GM18517 (cell line): ENCODE data around the gene KPRP.

ENCODE experiments used
- ATAC-seq: cut with Tn5 transposase; IDR thresholded peaks from one replicate; pipeline ENCODE4 v1.9.1; 2021; ENCODE audit warnings: mild to moderate bottlenecking, moderate library complexity; ENCODE audit not compliant: unreplicated experiment

The KPRP gene

DNA sequence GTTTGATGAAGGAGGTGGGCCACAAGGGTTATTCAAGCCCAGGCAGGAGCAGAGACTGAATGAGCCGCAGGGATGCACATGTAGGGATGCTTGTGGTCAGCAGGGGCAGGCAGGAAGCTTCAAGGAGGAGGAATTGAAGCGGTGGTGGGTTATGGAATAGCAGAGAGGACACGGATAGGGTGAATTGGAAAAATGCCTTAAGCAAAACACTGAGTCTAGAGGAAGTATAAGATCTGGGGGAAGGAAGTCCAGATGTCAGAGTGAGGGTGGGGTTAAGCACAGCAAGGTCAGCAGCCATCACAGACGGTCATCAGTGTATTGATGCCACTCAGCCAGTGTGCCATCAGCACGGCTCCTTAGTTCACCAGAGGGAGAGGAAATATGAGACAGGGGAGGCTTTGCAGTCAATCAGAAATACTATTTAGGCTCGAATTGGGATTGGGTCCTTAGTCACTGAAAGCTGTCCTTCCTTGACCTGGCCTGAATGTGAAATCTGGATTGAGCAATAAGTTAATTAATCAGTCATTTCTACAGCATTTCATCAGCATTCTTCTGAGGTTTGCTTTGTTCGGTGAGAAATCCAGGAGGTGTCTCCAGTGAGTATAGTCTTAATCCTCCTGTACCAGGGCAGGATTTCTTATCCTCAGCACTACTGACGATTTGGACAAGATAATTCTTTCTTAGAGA lies 11.2 kb downstream of the KPRP start:
- no peak for ATAC-seq

DNA sequence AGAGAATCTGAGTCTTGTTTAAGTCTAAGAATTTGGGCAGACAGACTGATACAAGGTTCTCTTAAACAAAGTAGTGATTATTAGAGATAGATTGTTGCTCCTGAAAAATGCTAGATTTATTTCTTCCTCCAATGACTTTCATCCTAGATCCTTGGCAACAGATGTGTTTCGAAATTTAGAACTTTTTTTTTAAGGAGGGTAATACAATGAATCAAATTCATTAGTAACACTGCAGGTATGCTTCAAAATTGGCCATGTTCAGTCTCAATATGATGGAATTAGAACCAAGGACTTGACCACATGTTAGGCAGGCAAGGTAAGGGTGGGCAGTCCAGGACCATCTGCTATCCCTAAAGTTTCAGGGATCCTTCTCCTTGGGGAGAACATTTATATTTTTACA lies 12.6 kb downstream of the KPRP start:
- no peak for ATAC-seq

GRCh38 chr1:152774875-152775274 lies 17.1 kb downstream of the KPRP start, which contains the start of gene LCE1F:
LCE1F (plus strand) TSS chr1:152775140; CDS start chr1:152776372, 1,232 bp downstream.
- no peak for ATAC-seq

DNA sequence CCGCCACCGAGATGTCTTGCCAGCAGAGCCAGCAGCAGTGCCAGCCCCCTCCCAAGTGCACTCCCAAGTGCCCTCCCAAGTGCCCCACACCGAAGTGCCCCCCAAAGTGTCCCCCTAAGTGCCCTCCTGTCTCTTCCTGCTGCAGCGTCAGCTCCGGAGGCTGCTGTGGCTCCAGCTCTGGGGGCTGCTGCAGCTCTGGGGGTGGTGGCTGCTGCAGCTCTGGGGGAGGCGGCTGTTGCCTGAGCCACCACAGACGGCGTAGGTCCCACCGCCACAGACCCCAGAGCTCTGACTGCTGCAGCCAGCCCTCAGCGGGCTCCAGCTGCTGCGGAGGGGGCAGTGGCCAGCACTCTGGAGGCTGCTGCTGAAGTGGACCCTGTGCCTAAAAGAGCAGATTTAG lies 18.5 kb downstream of the KPRP start:
- no peak for ATAC-seq

GRCh38 chr1:152777510-152778137 lies 19.8 kb downstream of the KPRP start:
- no peak for ATAC-seq

- ATAC-seq = no peak
Observed at GRCh38 chr1:152783095-152783494, 25.3 kb downstream of the KPRP start.

DNA sequence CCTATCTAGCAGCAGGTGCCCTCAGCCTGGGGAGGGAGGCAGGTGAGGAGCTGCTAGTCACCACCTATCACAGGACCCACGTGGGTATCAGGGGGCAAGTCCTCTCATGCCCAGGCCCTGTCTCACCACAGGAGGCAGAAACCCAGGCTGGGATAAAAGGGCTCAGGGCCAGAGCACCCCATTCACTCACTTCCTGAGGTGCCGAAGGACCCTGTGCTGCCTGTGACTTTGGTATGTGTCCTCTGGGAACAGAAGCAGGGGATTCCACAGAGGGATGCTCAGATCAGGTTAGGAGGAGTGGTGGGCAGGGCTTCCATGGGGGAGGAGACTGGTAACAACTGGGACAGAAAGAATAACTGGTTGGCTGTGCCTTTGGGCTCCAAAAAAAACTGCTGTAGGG lies 28.3 kb downstream of the KPRP start, which contains the start of gene LCE1E:
LCE1E (plus strand) TSS at position 181 of the 400 bp plus-strand sequence. CDS start 1,043 bp downstream, outside the sequence.
- ATAC-seq = no peak

DNA sequence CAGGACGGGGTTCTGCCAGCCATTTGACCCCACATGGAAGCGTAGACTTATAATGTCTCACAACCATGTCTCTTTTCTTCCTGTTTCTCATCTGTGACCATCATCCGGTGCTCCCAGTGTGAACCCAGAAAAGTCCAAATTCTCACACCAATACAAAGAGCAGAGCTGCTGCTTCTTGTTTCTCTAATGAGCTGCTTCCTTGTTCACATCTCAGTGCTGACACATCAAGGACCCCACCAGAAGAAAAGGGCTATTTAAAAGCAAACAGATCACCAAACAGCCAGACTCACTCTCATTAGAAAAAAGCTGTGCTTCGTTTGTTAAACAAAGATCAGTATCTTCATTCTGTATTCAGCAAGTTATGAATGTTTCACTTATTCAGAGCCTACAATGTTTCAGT lies 37.9 kb downstream of the KPRP start:
- no peak for ATAC-seq

DNA sequence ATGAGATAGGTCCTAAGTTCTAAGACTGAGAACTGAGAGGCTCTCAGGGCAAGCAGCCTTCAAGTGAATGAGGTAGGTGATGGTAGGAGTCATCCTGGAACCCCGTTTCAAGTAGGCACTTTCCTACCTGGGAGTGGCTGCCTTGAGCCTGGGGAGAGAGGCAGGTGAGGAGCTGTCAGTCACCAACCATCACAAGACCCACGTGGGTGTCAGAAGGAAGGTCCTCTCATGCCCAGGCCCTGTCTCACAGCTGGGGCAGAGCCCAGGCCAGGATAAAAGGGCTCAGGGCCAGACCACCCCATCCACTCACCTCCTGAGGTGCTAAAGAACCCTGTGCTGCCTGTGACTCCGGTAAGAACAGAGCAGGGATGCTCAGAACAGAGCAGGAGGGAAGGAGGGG lies 38.6 kb downstream of the KPRP start, which contains the start of gene LCE1D:
LCE1D (plus strand) TSS at position 301 of the 400 bp plus-strand sequence. CDS start 1,074 bp downstream, outside the sequence.
- no peak for ATAC-seq

DNA sequence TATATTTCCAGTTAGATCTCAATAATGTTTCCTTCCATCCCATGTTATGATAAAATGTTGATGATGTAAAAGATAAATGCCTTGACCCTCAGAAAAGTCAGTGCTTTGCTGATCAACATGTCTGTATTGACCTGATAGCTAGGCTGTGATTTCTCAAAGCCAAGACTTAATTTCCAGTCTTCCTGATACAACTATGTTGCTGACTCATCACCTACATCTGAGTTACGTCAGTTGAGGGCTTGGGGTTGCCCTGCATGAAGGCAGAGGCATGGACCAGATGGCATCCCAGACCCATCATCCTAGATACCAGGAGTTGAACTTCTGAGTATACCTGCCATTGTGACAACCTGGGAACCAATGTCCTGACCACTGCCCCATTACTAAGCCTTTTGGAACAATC lies 43.5 kb downstream of the KPRP start:
- ATAC-seq = no peak

GRCh38 chr1:152806576-152806975 lies 48.8 kb downstream of the KPRP start, which contains the start of gene LCE1C:
LCE1C (minus strand) TSS chr1:152806651; CDS start chr1:152805478, 1,173 bp downstream.
- ATAC-seq = no peak

DNA sequence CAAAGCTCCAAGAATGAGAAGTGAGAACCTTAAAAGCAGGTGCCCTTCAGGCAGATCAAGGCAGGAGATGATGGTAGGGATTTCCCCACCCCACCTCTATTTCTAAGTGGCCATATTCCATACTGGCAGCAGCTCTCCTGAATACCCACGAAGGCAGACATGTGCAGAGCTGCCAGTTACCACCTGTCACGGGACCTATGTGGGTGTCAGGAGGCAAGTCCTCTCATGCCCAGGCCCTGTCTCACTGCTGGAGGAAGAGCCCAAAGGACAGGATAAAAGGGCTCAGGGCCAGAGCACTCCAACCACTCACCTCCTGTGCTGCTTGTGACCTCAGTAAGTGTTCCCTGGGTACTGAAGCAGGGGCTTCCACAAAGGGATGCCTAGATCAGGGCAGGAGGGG lies 53.2 kb downstream of the KPRP start:
- ATAC-seq = no peak
